Neural cell (in vitro differentiated cells): Measurements from ENCODE around the gene ENAH. TPM values are rescaled to one million over a fixed set of nuclear protein-coding genes. Genes with fewer than 3 reads are reported as not detected.

Experiments
- H2AFZ ChIP-seq: fragments of 200-600, 300-800 bp; sonication (generic), shearing (Covaris generic); 2 replicates; pipeline ENCODE4 v1.6.0; 2014; ENCODE audit warnings: low read depth, mild to moderate bottlenecking, antibody characterized with exemption, low read length, moderate library complexity
- H3F3A ChIP-seq: fragments of 200-600 bp; shearing (Covaris generic); 2 replicates; pipeline ENCODE4 v1.6.1; 2016; ENCODE audit warnings: mild to moderate bottlenecking, moderate library complexity, mixed read lengths, antibody characterized with exemption, low read length; ENCODE audit not compliant: insufficient read depth, poor library complexity, severe bottlenecking
- H3K27ac ChIP-seq: fragments of 200-600, 300-800 bp; sonication (generic), shearing (Covaris generic); 2 replicates; pipeline ENCODE4 v1.5.1; 2014; ENCODE audit warnings: mild to moderate bottlenecking, low read length, moderate library complexity
- H3K27me3 ChIP-seq: fragments of 300-800, 200-600 bp; sonication (generic), shearing (Covaris generic); 2 replicates; pipeline ENCODE4 v1.6.0; 2014; ENCODE audit warnings: mild to moderate bottlenecking, low read depth, low read length, moderate library complexity; ENCODE audit not compliant: insufficient read depth
- H3K36me3 ChIP-seq: fragments of 300-800, 200-600 bp; sonication (generic), shearing (Covaris generic); 2 replicates; pipeline ENCODE4 v1.5.1; 2014; ENCODE audit warnings: mild to moderate bottlenecking, antibody characterized with exemption, low read length, moderate library complexity; ENCODE audit not compliant: insufficient read depth
- H3K4me2 ChIP-seq: fragments of 300-800, 200-600 bp; sonication (generic), shearing (Covaris generic); 2 replicates; pipeline ENCODE4 v1.6.0; 2014; ENCODE audit warnings: mild to moderate bottlenecking, low read length
- H3K4me3 ChIP-seq: fragments of 300-800, 200-600 bp; sonication (generic), shearing (Covaris generic); 2 replicates; pipeline ENCODE4 v1.5.1; 2014; ENCODE audit warnings: mild to moderate bottlenecking, low read length, moderate library complexity
- H3K79me2 ChIP-seq: fragments of 200-600 bp; shearing (Covaris generic); replicated peaks from 2 replicates; pipeline ENCODE4 v1.6.0; 2014; ENCODE audit warnings: mild to moderate bottlenecking, low read length, moderate library complexity; ENCODE audit not compliant: insufficient read depth
- H3K9ac ChIP-seq: fragments of 300-800, 200-600 bp; sonication (generic), shearing (Covaris generic); 2 replicates; pipeline ENCODE4 v1.6.1; 2016; ENCODE audit warnings: mild to moderate bottlenecking, low read length, mixed read lengths
- H3K9me2 ChIP-seq: fragments of 200-600 bp; shearing (Covaris generic); 2 replicates; pipeline ENCODE4 v1.6.1; 2016; ENCODE audit warnings: mild to moderate bottlenecking, low read length, mixed read lengths; ENCODE audit not compliant: insufficient read depth
- H3K9me3 ChIP-seq: fragments of 200-600, 300-800 bp; sonication (generic), shearing (Covaris generic); 2 replicates; pipeline ENCODE4 v1.6.1; 2016; ENCODE audit warnings: mild to moderate bottlenecking, mixed run types, low read length, moderate library complexity, mixed read lengths
- H4K20me1 ChIP-seq: fragments of 200-600 bp; shearing (Covaris generic); 2 replicates; pipeline ENCODE4 v1.6.1; 2016; ENCODE audit warnings: mild to moderate bottlenecking, mixed run types; ENCODE audit not compliant: insufficient read depth
- CTCF ChIP-seq: fragments of 450-650 bp; IDR thresholded peaks from 2 replicates; pipeline ENCODE4 v1.5.1; 2014; ENCODE audit warnings: antibody characterized with exemption, mild to moderate bottlenecking, moderate library complexity; ENCODE audit not compliant: poor library complexity, severe bottlenecking
- EP300 ChIP-seq: fragments of 450-650 bp; conservative IDR thresholded peaks from 2 replicates; pipeline ENCODE4 v1.6.1; 2014; ENCODE audit warnings: antibody characterized with exemption, mild to moderate bottlenecking, moderate library complexity; ENCODE audit not compliant: poor library complexity, severe bottlenecking
- EZH2 ChIP-seq: fragments of 200-600, 300-800 bp; shearing (Covaris generic), sonication (generic); IDR thresholded peaks from 2 replicates; pipeline ENCODE4 v1.6.1; 2014; ENCODE audit warnings: antibody characterized with exemption, low read length, borderline replicate concordance, mild to moderate bottlenecking; ENCODE audit not compliant: insufficient read depth, poor library complexity, severe bottlenecking
- MXI1 ChIP-seq: fragments of 450-650 bp; conservative IDR thresholded peaks from 2 replicates; pipeline ENCODE4 v1.6.1; 2014; ENCODE audit warnings: antibody characterized with exemption, mild to moderate bottlenecking; ENCODE audit not compliant: poor library complexity, severe bottlenecking
- POLR2AphosphoS5 ChIP-seq: IDR thresholded peaks from 2 replicates; pipeline ENCODE4 v1.6.1; 2012
- RAD21 ChIP-seq: fragments of 450-650 bp; conservative IDR thresholded peaks from 2 replicates; pipeline ENCODE4 v1.6.1; 2014; ENCODE audit warnings: antibody characterized with exemption, mild to moderate bottlenecking, moderate library complexity
- REST ChIP-seq: IDR thresholded peaks from 2 replicates; pipeline ENCODE4 v1.6.1; 2012; ENCODE audit warnings: borderline replicate concordance
- SMC3 ChIP-seq: fragments of 450-650 bp; conservative IDR thresholded peaks from 2 replicates; pipeline ENCODE4 v1.6.1; 2014; ENCODE audit warnings: antibody characterized with exemption, mild to moderate bottlenecking, moderate library complexity; ENCODE audit not compliant: poor library complexity
- TAF1 ChIP-seq: IDR thresholded peaks from 2 replicates; pipeline ENCODE4 v1.6.1; 2012; ENCODE audit warnings: low read depth
- polyA plus RNA-seq: library from polyadenylated mRNA; depleted of rRNA; stranded (reverse); fragments of >200 nt; gene quantifications from 2 replicates; pipeline ENCODE4 v1.2.3, GENCODE V29; 2014

Gene ENAH
- polyA plus RNA-seq, 1 donor from 2014 or later, result 58.4 TPM

- Histone ChIP-seq H3K9me3 (no peaks in the 10 kb centered on the region), H2AFZ (no peak overlapping the region), H3K36me3 (no peaks in the 10 kb centered on the region), H3K79me2 (peaks cover 84% of the 10 kb centered on the region), H3K27ac (no peak overlapping the region), H3K27me3 (no peaks in the 10 kb centered on the region), H3K9ac (no peak overlapping the region), H3K4me3 (no peak overlapping the region), H3K9me2 (no peaks in the 10 kb centered on the region), H3K4me2 (no peak overlapping the region), H4K20me1 (no peaks in the 10 kb centered on the region), H3F3A (no peaks in the 10 kb centered on the region)
- TF ChIP-seq RAD21 (no peak), TAF1 (no peak), REST (no peak), EZH2 (no peak), POLR2AphosphoS5 (no peak), EP300 (no peak), MXI1 (no peak), SMC3 (no peak), CTCF (no peak)
Observed at GRCh38 chr1:225613006-225613405, 39.9 kb downstream of the ENAH start.

DNA sequence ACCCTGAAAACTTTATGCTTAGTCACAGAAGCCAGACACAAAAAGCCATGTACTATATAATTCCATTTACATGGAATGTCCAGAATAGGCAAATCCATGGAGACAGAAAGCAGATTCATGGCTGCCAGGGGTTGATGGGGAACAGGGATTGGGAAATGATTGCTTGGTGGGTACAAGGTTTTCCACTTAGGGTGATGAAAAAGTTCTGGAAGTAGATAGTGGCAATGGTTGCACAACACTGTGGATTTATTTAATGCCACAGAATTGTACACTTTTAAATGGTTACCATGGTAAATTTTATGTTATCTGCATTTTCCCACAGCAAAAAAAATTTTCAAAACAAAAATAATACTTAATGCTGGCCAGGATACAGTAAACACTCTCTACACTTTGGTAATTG lies 40.6 kb downstream of the ENAH start:
- H2AFZ ChIP-seq, result no peak overlapping the region
- no peaks in the 10 kb centered on the region for H3K9me3 ChIP-seq
- H3K27ac ChIP-seq, result no peak overlapping the region
- no peak overlapping the region for H3K4me2 ChIP-seq
- no peaks in the 10 kb centered on the region for H3K27me3 ChIP-seq
- H3K4me3 ChIP-seq, result no peak overlapping the region
- H4K20me1 ChIP-seq, result peaks cover 4% of the 10 kb centered on the region
- H3K36me3 ChIP-seq, result no peaks in the 10 kb centered on the region
- TF ChIP-seq MXI1 (no peak), TAF1 (no peak), CTCF (no peak), EZH2 (no peak), SMC3 (no peak), REST (no peak), RAD21 (no peak), EP300 (no peak), POLR2AphosphoS5 (no peak)
- peaks cover 84% of the 10 kb centered on the region for H3K79me2 ChIP-seq
- H3K9me2 ChIP-seq, result no peaks in the 10 kb centered on the region
- H3K9ac ChIP-seq, result no peak overlapping the region
- no peaks in the 10 kb centered on the region for H3F3A ChIP-seq
